Parathyroid adenoma (tissue), 2 donors: ENCODE results near the gene COL4A1.

Experiments used
- H2AFZ ChIP-seq: fragments of 300-600 bp; sonication (generic); one replicate; pipeline ENCODE4 v1.7.0; 2017; ENCODE audit warnings: antibody characterized with exemption, mild to moderate bottlenecking
- H3K27ac ChIP-seq: fragments of 300-600 bp; sonication (generic); one replicate; pipeline ENCODE4 v1.7.0; 2017
- H3K27me3 ChIP-seq: fragments of 300-600 bp; sonication (generic); one replicate; pipeline ENCODE4 v1.7.0; 2017; ENCODE audit warnings: low read length; ENCODE audit not compliant: control insufficient read depth, insufficient read depth
- H3K36me3 ChIP-seq: fragments of 300-600 bp; sonication (generic); one replicate; pipeline ENCODE4 v1.7.0; 2017; ENCODE audit warnings: low read length; ENCODE audit not compliant: control insufficient read depth, insufficient read depth
- H3K4me1 ChIP-seq: fragments of 300-600 bp; sonication (generic); one replicate; pipeline ENCODE4 v1.7.0; 2017; ENCODE audit warnings: control low read depth
- H3K4me2 ChIP-seq: fragments of 300-600 bp; sonication (generic); one replicate; pipeline ENCODE4 v1.7.0; 2017; ENCODE audit warnings: low read length
- H3K4me3 ChIP-seq: fragments of 300-600 bp; sonication (generic); one replicate; pipeline ENCODE4 v1.7.0; 2017; ENCODE audit warnings: low read depth, low read length
- H3K79me2 ChIP-seq: fragments of 300-600 bp; sonication (generic); one replicate; pipeline ENCODE4 v1.7.0; 2017; ENCODE audit warnings: control low read depth
- H3K9ac ChIP-seq: fragments of 300-600 bp; sonication (generic); one replicate; pipeline ENCODE4 v1.7.0; 2017; ENCODE audit warnings: mild to moderate bottlenecking
- H3K9me3 ChIP-seq: fragments of 300-600 bp; sonication (generic); one replicate; pipeline ENCODE4 v1.7.0; 2017; ENCODE audit warnings: low read length; ENCODE audit not compliant: control insufficient read depth
- TF ChIP-seq, protein P1 (sequence below): fragments of 300-600 bp; sonication (generic); IDR thresholded peaks from one replicate; pipeline ENCODE4 v1.7.0; 2017; ENCODE audit warnings: antibody characterized with exemption, mild to moderate bottlenecking
- donor health status: primary hyperparathyroidism.

Gene COL4A1

DNA sequence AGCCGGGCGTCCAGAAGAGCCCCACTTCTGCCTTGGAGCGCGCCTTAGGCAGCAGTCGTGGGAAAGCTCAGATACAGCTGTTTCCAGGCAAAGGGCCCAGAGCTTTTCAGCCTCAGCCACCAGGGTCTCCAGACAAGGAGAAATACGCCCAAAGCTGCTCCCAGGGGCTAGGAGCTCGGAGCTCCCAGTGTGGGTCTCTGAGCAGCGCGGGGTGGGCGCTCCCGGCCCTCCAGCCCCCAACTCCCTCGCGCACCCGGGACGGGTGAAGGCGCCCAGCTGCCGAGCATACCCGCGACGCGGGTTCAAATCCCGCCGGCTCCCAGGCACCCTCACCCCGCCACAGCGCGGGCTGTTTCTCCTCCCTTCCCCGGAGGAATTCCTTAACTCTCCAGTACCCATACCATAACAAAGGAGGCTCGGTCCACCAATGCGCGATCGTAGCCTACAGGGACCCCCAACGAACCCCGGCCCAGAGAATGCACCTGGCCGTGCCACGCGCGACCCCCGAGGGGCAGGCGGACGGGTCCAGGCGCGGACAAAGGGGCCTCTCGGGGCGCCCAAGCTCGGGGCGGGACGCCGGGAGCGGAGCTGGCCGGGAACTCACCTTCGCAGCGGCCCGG lies 507 bp downstream of the COL4A1 start:
- TF ChIP-seq, protein P1, sequence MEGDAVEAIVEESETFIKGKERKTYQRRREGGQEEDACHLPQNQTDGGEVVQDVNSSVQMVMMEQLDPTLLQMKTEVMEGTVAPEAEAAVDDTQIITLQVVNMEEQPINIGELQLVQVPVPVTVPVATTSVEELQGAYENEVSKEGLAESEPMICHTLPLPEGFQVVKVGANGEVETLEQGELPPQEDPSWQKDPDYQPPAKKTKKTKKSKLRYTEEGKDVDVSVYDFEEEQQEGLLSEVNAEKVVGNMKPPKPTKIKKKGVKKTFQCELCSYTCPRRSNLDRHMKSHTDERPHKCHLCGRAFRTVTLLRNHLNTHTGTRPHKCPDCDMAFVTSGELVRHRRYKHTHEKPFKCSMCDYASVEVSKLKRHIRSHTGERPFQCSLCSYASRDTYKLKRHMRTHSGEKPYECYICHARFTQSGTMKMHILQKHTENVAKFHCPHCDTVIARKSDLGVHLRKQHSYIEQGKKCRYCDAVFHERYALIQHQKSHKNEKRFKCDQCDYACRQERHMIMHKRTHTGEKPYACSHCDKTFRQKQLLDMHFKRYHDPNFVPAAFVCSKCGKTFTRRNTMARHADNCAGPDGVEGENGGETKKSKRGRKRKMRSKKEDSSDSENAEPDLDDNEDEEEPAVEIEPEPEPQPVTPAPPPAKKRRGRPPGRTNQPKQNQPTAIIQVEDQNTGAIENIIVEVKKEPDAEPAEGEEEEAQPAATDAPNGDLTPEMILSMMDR = no peak
- Histone ChIP-seq H2AFZ (peak overlapping the region; percentile 38), H3K9ac (no peak overlapping the region), H3K9me3 (no peaks in the 10 kb centered on the region), H3K79me2 (no peaks in the 10 kb centered on the region), H3K27ac (peak overlapping the region; percentile 60), H3K4me2 (peak overlapping the region; percentile 80), H3K36me3 (no peaks in the 10 kb centered on the region), H3K4me3 (peak overlapping the region; percentile 49), H3K27me3 (peaks cover 2% of the 10 kb centered on the region), H3K4me1 (no peaks in the 10 kb centered on the region)

DNA sequence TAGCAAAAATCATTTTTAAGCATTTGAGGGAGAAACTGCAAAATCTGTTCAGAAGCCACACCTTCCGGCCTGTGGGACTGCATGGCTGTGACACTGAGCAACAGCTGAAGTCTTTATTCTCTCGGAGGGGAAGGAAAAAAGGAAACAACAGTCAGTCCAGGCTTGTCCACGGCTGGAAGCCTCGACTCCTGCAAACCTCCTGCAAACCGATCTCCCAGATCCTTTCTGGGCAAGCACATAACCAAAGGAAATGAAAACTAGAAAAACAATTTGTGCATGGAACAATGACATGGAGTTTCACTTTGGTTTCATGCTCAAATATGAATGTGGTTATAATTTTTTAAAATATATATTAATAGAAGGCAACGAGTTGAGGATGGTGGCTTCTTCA lies 1.0 kb downstream of the COL4A1 start:
- Histone ChIP-seq H3K27ac (peak overlapping the region; percentile 32), H3K4me1 (no peaks in the 10 kb centered on the region), H3K27me3 (peaks cover 2% of the 10 kb centered on the region), H3K79me2 (no peaks in the 10 kb centered on the region), H3K36me3 (no peaks in the 10 kb centered on the region), H3K9me3 (no peaks in the 10 kb centered on the region), H3K4me3 (peak overlapping the region; percentile 49), H2AFZ (no peak overlapping the region), H3K4me2 (peak overlapping the region; percentile 24), H3K9ac (no peak overlapping the region)
- TF ChIP-seq, protein P1 = no peak

DNA sequence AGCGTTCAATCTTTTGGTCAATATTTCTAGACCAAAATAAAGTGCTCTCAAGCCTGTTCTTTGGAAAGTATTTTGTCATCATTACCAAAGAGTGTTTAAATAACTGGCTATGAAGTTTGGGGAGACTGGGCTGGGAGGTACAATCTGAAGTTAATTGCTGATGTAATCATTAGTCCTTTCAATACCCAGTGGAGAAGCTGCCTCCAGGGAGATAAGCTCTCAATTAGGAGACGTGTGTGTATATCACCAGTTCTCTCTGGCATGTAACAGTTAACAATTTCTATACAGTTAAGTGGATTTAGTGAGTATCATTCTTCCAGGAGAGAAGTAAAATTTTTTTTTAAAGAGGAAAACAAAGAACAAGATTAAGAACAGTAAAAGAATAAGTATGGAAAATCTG lies 1.4 kb downstream of the COL4A1 start:
- peak overlapping the region; percentile 37 for H3K4me2 ChIP-seq
- no peaks in the 10 kb centered on the region for H3K9me3 ChIP-seq
- no peak overlapping the region for H3K9ac ChIP-seq
- H3K36me3 ChIP-seq = no peaks in the 10 kb centered on the region
- H3K4me3 ChIP-seq = peak overlapping the region; percentile 33
- H3K27ac ChIP-seq = peak overlapping the region; percentile 32
- no peaks in the 10 kb centered on the region for H3K4me1 ChIP-seq
- H3K79me2 ChIP-seq = no peaks in the 10 kb centered on the region
- peaks cover 2% of the 10 kb centered on the region for H3K27me3 ChIP-seq
- H2AFZ ChIP-seq = no peak overlapping the region
- TF ChIP-seq, protein P1 = no peak

DNA sequence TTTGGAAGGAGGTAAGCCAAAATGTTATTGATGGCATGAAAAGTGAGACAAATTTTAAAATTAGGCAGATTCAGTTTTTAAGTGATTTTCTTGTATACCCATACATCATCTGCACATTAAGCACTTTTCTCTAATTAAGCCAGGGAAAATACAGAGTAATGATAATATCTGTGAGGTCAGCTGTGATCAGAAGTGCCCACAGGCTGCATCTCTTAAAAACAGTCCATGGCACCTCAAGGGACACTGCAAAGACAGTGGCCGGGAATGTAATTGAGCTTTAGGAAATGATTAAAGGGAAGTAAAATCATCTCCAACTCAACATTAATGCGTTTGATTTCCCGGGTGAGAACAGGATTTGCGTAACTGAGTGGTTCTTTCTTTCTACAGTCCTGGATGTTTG lies 2.0 kb downstream of the COL4A1 start:
- H3K4me3 ChIP-seq = peak overlapping the region; percentile 33
- H3K27ac ChIP-seq = no peak overlapping the region
- no peaks in the 10 kb centered on the region for H3K9me3 ChIP-seq
- no peaks in the 10 kb centered on the region for H3K36me3 ChIP-seq
- H3K9ac ChIP-seq = no peak overlapping the region
- TF ChIP-seq, protein P1 = no peak
- H3K27me3 ChIP-seq = peaks cover 2% of the 10 kb centered on the region
- H2AFZ ChIP-seq = no peak overlapping the region
- H3K4me2 ChIP-seq = peak overlapping the region; percentile 37
- no peaks in the 10 kb centered on the region for H3K79me2 ChIP-seq
- H3K4me1 ChIP-seq = no peaks in the 10 kb centered on the region

DNA sequence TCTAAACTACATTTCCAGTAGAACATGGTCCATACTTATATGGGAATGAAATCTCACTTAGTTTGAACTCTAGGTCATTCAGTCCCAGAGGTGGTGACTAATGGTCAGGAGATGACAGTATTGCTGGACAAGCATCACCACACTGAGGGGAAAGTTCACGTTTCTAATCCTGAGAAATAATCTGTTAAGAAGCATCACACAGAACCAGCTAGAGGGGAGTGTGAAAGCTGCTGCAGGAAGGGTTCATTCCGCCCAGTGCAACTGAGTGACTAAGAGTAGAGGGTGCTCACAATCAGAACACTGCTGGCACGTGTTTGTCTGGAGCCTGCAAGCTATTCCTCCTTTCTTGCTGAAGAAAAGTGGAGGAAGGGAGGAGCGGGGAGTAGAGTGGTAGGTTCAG lies 2.7 kb downstream of the COL4A1 start:
- Histone ChIP-seq H3K27ac (no peak overlapping the region), H3K4me2 (peak overlapping the region; percentile 37), H3K9me3 (no peaks in the 10 kb centered on the region), H3K4me3 (peak overlapping the region; percentile 1), H3K79me2 (no peaks in the 10 kb centered on the region), H3K36me3 (no peaks in the 10 kb centered on the region), H2AFZ (no peak overlapping the region), H3K9ac (no peak overlapping the region), H3K27me3 (peaks cover 2% of the 10 kb centered on the region), H3K4me1 (no peaks in the 10 kb centered on the region)
- TF ChIP-seq, protein P1 = no peak
